GM12878 (cell line): ENCODE data around the gene UAP1. TPM values are rescaled to one million over a fixed set of nuclear protein-coding genes. Genes with fewer than 3 reads are reported as not detected.

ENCODE experiments used
- ASH2L ChIP-seq: fragments of 300-600, 200-600 bp; sonication (generic); IDR thresholded peaks from 2 replicates; pipeline ENCODE4 v1.6.1; 2017; ENCODE audit warnings: low read depth, mild to moderate bottlenecking, borderline replicate concordance
- CBFB ChIP-seq: IDR thresholded peaks from 2 replicates; pipeline ENCODE4 v1.6.1; 2016; ENCODE audit warnings: antibody characterized with exemption, low read depth
- CBX3 ChIP-seq: fragments of 200-600 bp; sonication (generic); IDR thresholded peaks from 2 replicates; pipeline ENCODE4 v1.6.1; 2016; ENCODE audit warnings: low read depth, borderline replicate concordance
- CEBPB ChIP-seq, 2 experiments: fragments of 150-350 bp in 1 of 2; IDR thresholded peaks; 2 replicates each; pipeline ENCODE4 v1.6.1; 2012 to 2014; ENCODE audit warnings: low read depth in 2 of 2, low read length in 2 of 2, borderline replicate concordance in 1 of 2, inconsistent platforms in 1 of 2
- EZH2 ChIP-seq: IDR thresholded peaks from 2 replicates; pipeline ENCODE4 v1.6.1; 2012; ENCODE audit warnings: low read depth, mild to moderate bottlenecking, control low read depth, inconsistent platforms, low read length, borderline replicate concordance; ENCODE audit not compliant: control insufficient read depth
- FOXK2 ChIP-seq: fragments of 450-650 bp; IDR thresholded peaks from 2 replicates; pipeline ENCODE4 v1.6.1; 2017; ENCODE audit warnings: mild to moderate bottlenecking, moderate library complexity
- HCFC1 ChIP-seq: fragments of 150-350 bp; IDR thresholded peaks from 2 replicates; pipeline ENCODE4 v1.6.1; 2014; ENCODE audit warnings: low read length
- JUNB ChIP-seq: IDR thresholded peaks from 2 replicates; pipeline ENCODE4 v1.6.1; 2016; ENCODE audit warnings: antibody characterized with exemption, mild to moderate bottlenecking
- MYB ChIP-seq: fragments of 150-350 bp; IDR thresholded peaks from 2 replicates; pipeline ENCODE4 v1.6.1; 2014; ENCODE audit warnings: mild to moderate bottlenecking, low read depth, low read length, borderline replicate concordance
- NFYB ChIP-seq: IDR thresholded peaks from 2 replicates; pipeline ENCODE4 v1.6.1; 2011; ENCODE audit warnings: low read depth, mild to moderate bottlenecking, low read length, improper control_type of control experiment, moderate library complexity; ENCODE audit not compliant: insufficient read depth
- NR2C1 ChIP-seq: fragments of 450-650 bp; IDR thresholded peaks from 2 replicates; pipeline ENCODE4 v1.6.1; 2017; ENCODE audit warnings: antibody characterized with exemption, mild to moderate bottlenecking, moderate library complexity
- NR2F1 ChIP-seq: fragments of 450-650 bp; conservative IDR thresholded peaks from 2 replicates; pipeline ENCODE4 v1.6.1; 2017; ENCODE audit warnings: mild to moderate bottlenecking
- NRF1 ChIP-seq: conservative IDR thresholded peaks from 2 replicates; pipeline ENCODE4 v1.6.1; 2011; ENCODE audit warnings: mild to moderate bottlenecking, low read depth, low read length, improper control_type of control experiment
- PML ChIP-seq: IDR thresholded peaks from 2 replicates; pipeline ENCODE4 v1.6.1; 2012; ENCODE audit warnings: low read length, inconsistent platforms
- POLR2AphosphoS2 ChIP-seq: IDR thresholded peaks from 2 replicates; pipeline ENCODE4 v1.6.1; 2011; ENCODE audit warnings: low read depth, mild to moderate bottlenecking, low read length, improper control_type of control experiment, moderate library complexity
- POLR2AphosphoS5 ChIP-seq: IDR thresholded peaks from 2 replicates; pipeline ENCODE4 v1.6.1; 2011; ENCODE audit warnings: mild to moderate bottlenecking, low read length, inconsistent platforms
- RAD21 ChIP-seq: IDR thresholded peaks from 2 replicates; pipeline ENCODE4 v1.6.1; 2011; ENCODE audit warnings: mild to moderate bottlenecking, low read depth, low read length, moderate library complexity; ENCODE audit not compliant: insufficient read depth
- RAD51 ChIP-seq: fragments of 450-650 bp; IDR thresholded peaks from 2 replicates; pipeline ENCODE4 v1.6.1; 2016; ENCODE audit warnings: moderate library complexity, mild to moderate bottlenecking, inconsistent platforms
- RBBP5 ChIP-seq: fragments of 200-600 bp; sonication (generic); conservative IDR thresholded peaks from 2 replicates; pipeline ENCODE4 v1.6.1; 2016
- SIN3A ChIP-seq: IDR thresholded peaks from 2 replicates; pipeline ENCODE4 v1.6.1; 2012; ENCODE audit warnings: low read depth, low read length, improper control_type of control experiment
- SP1 ChIP-seq: IDR thresholded peaks from one replicate; pipeline ENCODE4 v1.6.1; 2011; ENCODE audit warnings: low read depth, low read length
- SPI1 ChIP-seq: IDR thresholded peaks from 2 replicates; pipeline ENCODE4 v1.6.1; 2011; ENCODE audit warnings: low read depth, mild to moderate bottlenecking, low read length, moderate library complexity, borderline replicate concordance; ENCODE audit not compliant: insufficient read depth
- TCF12 ChIP-seq: IDR thresholded peaks from 2 replicates; pipeline ENCODE4 v1.6.1; 2011; ENCODE audit warnings: low read depth, mild to moderate bottlenecking, low read length
- ZNF217 ChIP-seq: fragments of 450-650 bp; IDR thresholded peaks from 2 replicates; pipeline ENCODE4 v1.6.1; 2017; ENCODE audit warnings: antibody characterized with exemption, mild to moderate bottlenecking
- polyA plus RNA-seq, 11 experiments: library from polyadenylated mRNA; depleted of rRNA in 4 of 11; unstranded in 6 of 11; stranded (reverse) in 5 of 11; fragments of >200 nt; fragmentation: Nextera tagmentation in 4 of 11; fragmentation: Illumina TruSeq in 1 of 11; extraction: Ambion mirVana in 4 of 11; extraction: Trizol in 1 of 11; gene quantifications; 1 replicate in 1 of 11; 2 replicates in 10 of 11; pipeline versions ENCODE4 v1.2.1 to v1.2.3, GENCODE V29; 2011 to 2016; ENCODE audit warnings: inconsistent platforms in 2 of 11, missing spikeins in 2 of 11, low read depth in 1 of 11
- total RNA-seq, 4 experiments: library from RNA; depleted of rRNA in 3 of 4; stranded (reverse); fragments of >200 nt in 3 of 4; fragmentation: Illumina TruSeq in 1 of 4; extraction: Trizol in 1 of 4; gene quantifications; 2 replicates each; pipeline versions ENCODE4 v1.2.1 to v1.2.3, GENCODE V29; 2013 to 2021
- TF ChIP-seq, protein P1 (sequence below): fragments of 450-650 bp; IDR thresholded peaks from 2 replicates; pipeline ENCODE4 v1.6.1; 2017; ENCODE audit warnings: antibody characterized with exemption, mild to moderate bottlenecking, moderate library complexity
- TF ChIP-seq, protein P2 (sequence below): IDR thresholded peaks from 2 replicates; pipeline ENCODE4 v1.6.1; 2011; ENCODE audit warnings: borderline replicate concordance, low read depth, mild to moderate bottlenecking, moderate library complexity, mixed read lengths, low read length; ENCODE audit not compliant: insufficient read depth; ENCODE audit errors: extremely low read length
- TF ChIP-seq, protein P3 (sequence below): fragments of 450-650 bp; IDR thresholded peaks from 2 replicates; pipeline ENCODE4 v1.6.1; 2018; ENCODE audit warnings: mild to moderate bottlenecking, low read depth, moderate library complexity; ENCODE audit not compliant: partially characterized antibody

The UAP1 gene
- total and polyA plus RNA-seq, 10 of the 15 experiments (the other 5 are each of a cell fraction or from before 2014, with no cell fraction given), result 19.2 to 43.0 (median 30.7) TPM

DNA sequence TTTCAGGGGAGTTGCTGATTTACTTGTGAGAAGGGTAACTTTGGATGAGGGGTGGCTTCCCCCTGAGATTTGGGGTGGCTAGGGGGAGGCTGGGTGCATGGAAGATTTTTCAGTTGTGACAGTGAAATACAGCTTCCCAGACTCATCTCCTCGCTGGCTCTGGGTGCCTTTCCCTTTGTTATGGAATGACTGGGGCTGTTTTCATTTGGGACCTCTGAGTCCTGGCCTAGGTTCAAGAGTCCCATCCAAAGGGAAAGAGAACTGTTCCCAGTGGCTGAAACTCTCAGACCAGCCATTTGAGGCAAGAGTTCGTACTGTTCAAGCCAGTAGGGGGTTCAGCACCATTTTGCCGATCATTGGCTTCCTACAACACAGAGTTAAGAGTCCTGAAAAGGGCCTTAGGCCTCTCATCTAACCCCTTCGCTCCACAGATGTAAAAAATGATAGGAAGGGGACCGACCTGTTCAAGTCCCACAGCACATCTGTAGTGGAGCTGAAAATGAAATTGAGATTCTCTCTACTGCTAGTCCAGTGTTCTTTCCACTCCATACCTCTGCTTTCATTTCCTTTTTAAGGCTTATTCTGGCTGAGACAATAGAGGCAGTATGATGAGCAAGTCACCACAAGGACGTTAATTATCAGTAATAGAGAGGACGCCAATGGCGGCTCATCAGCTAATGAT lies 71.7 kb downstream of the UAP1 start (continued):
- TF ChIP-seq, protein P1, sequence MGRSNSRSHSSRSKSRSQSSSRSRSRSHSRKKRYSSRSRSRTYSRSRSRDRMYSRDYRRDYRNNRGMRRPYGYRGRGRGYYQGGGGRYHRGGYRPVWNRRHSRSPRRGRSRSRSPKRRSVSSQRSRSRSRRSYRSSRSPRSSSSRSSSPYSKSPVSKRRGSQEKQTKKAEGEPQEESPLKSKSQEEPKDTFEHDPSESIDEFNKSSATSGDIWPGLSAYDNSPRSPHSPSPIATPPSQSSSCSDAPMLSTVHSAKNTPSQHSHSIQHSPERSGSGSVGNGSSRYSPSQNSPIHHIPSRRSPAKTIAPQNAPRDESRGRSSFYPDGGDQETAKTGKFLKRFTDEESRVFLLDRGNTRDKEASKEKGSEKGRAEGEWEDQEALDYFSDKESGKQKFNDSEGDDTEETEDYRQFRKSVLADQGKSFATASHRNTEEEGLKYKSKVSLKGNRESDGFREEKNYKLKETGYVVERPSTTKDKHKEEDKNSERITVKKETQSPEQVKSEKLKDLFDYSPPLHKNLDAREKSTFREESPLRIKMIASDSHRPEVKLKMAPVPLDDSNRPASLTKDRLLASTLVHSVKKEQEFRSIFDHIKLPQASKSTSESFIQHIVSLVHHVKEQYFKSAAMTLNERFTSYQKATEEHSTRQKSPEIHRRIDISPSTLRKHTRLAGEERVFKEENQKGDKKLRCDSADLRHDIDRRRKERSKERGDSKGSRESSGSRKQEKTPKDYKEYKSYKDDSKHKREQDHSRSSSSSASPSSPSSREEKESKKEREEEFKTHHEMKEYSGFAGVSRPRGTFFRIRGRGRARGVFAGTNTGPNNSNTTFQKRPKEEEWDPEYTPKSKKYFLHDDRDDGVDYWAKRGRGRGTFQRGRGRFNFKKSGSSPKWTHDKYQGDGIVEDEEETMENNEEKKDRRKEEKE, result no peak
- TF ChIP-seq TCF12 (no peak), PML (peak; percentile 43; the same call in 1 of the 2 replicates), FOXK2 (no peak), CBFB (no peak), POLR2AphosphoS5 (peak; percentile 48), SP1 (no peak), POLR2AphosphoS2 (no peak), NR2C1 (no peak), RAD51 (no peak), NRF1 (no peak), RBBP5 (no peak), JUNB (no peak), CEBPB (IDR thresholded peaks at IDR 0.05; ENCODE audit: borderline replicate concordance in 1 of 2, low read depth in 2 of 2, low read length in 2 of 2) (no peak), EZH2 (no peak), CBX3 (no peak), SPI1 (peak; percentile 79), RAD21 (no peak), HCFC1 (no peak), NFYB (no peak), MYB (no peak), NR2F1 (no peak), ASH2L (no peak), ZNF217 (no peak), SIN3A (no peak)
- TF ChIP-seq, protein P2, sequence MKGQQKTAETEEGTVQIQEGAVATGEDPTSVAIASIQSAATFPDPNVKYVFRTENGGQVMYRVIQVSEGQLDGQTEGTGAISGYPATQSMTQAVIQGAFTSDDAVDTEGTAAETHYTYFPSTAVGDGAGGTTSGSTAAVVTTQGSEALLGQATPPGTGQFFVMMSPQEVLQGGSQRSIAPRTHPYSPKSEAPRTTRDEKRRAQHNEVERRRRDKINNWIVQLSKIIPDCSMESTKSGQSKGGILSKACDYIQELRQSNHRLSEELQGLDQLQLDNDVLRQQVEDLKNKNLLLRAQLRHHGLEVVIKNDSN, result no peak
- TF ChIP-seq, protein P3, sequence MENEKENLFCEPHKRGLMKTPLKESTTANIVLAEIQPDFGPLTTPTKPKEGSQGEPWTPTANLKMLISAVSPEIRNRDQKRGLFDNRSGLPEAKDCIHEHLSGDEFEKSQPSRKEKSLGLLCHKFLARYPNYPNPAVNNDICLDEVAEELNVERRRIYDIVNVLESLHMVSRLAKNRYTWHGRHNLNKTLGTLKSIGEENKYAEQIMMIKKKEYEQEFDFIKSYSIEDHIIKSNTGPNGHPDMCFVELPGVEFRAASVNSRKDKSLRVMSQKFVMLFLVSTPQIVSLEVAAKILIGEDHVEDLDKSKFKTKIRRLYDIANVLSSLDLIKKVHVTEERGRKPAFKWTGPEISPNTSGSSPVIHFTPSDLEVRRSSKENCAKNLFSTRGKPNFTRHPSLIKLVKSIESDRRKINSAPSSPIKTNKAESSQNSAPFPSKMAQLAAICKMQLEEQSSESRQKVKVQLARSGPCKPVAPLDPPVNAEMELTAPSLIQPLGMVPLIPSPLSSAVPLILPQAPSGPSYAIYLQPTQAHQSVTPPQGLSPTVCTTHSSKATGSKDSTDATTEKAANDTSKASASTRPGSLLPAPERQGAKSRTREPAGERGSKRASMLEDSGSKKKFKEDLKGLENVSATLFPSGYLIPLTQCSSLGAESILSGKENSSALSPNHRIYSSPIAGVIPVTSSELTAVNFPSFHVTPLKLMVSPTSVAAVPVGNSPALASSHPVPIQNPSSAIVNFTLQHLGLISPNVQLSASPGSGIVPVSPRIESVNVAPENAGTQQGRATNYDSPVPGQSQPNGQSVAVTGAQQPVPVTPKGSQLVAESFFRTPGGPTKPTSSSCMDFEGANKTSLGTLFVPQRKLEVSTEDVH, result no peak
